GM23338 (cell line): ENCODE data around the gene ACSF3. TPM values are rescaled to one million over a fixed set of nuclear protein-coding genes. Genes with fewer than 3 reads are reported as not detected.

Source experiments
- ATAC-seq: fragments of 200-7000 bp; cut with Tn5 transposase; 3 replicates; pipeline ENCODE4 v1.9.1; 2020
- DNase-seq: peaks from one replicate; pipeline ENCODE4 v3.0.0-alpha.2; 2015; ENCODE audit warnings: low spot score
- H2AFZ ChIP-seq: fragments of 200-600 bp; sonication (generic); 2 replicates; pipeline ENCODE4 v1.8.0; 2016; ENCODE audit warnings: antibody characterized with exemption, mild to moderate bottlenecking, moderate library complexity
- H3F3A ChIP-seq: fragments of 200-600 bp; sonication (generic); replicated peaks from 2 replicates; pipeline ENCODE4 v1.8.0; 2017; ENCODE audit warnings: antibody characterized with exemption, mixed run types, low read depth
- H3K27ac ChIP-seq: fragments of 200-600 bp; sonication (generic); 2 replicates; pipeline ENCODE4 v1.6.1; 2016; ENCODE audit warnings: low read depth
- H3K27me3 ChIP-seq: fragments of 200-600 bp; sonication (generic); 2 replicates; pipeline ENCODE4 v1.8.0; 2016; ENCODE audit warnings: mild to moderate bottlenecking, mixed run types, moderate library complexity; ENCODE audit not compliant: insufficient read depth
- H3K36me3 ChIP-seq: fragments of 200-600 bp; sonication (generic); 2 replicates; pipeline ENCODE4 v1.8.0; 2016; ENCODE audit warnings: mild to moderate bottlenecking; ENCODE audit not compliant: insufficient read depth
- H3K4me1 ChIP-seq: fragments of 200-600 bp; sonication (generic); 2 replicates; pipeline ENCODE4 v1.8.0; 2016; ENCODE audit warnings: mild to moderate bottlenecking, moderate library complexity; ENCODE audit not compliant: insufficient read depth
- H3K4me2 ChIP-seq: fragments of 200-600 bp; sonication (generic); 2 replicates; pipeline ENCODE4 v1.7.1; 2017; ENCODE audit warnings: mixed run types
- H3K4me3 ChIP-seq: fragments of 200-600 bp; sonication (generic); 2 replicates; pipeline ENCODE4 v1.6.1; 2016; ENCODE audit warnings: mixed run types
- H3K79me2 ChIP-seq: fragments of 200-600 bp; sonication (generic); replicated peaks from 2 replicates; pipeline ENCODE4 v1.8.0; 2017; ENCODE audit warnings: mild to moderate bottlenecking; ENCODE audit not compliant: insufficient read depth
- H3K9me2 ChIP-seq: fragments of 200-600 bp; sonication (generic); 2 replicates; pipeline ENCODE4 v1.8.0; 2017; ENCODE audit not compliant: insufficient read depth
- H4K20me1 ChIP-seq: fragments of 200-600 bp; sonication (generic); replicated peaks from 2 replicates; pipeline ENCODE4 v1.8.0; 2017; ENCODE audit warnings: mild to moderate bottlenecking; ENCODE audit not compliant: insufficient read depth
- H3K27ac Mint-ChIP-seq: 2 replicates; pipeline ENCODE4 v1.8.0; 2020; ENCODE audit warnings: inconsistent platforms, mild to moderate bottlenecking, moderate library complexity, mixed read lengths
- H3K27me3 Mint-ChIP-seq: 3 replicates; pipeline ENCODE4 v1.8.0; 2022; ENCODE audit warnings: low read depth, mild to moderate bottlenecking, moderate library complexity, mixed read lengths, inconsistent platforms; ENCODE audit not compliant: insufficient read depth, poor library complexity
- H3K36me3 Mint-ChIP-seq: 3 replicates; pipeline ENCODE4 v1.8.0; 2021; ENCODE audit warnings: low read depth, mild to moderate bottlenecking, inconsistent platforms, moderate library complexity, mixed read lengths
- H3K4me1 Mint-ChIP-seq: 3 replicates; pipeline ENCODE4 v1.8.0; 2020; ENCODE audit warnings: mild to moderate bottlenecking, inconsistent platforms, mixed read lengths
- H3K4me3 Mint-ChIP-seq: 3 replicates; pipeline ENCODE4 v1.8.0; 2021; ENCODE audit warnings: moderate library complexity, mild to moderate bottlenecking, inconsistent platforms, mixed read lengths
- H3K9me3 Mint-ChIP-seq: 3 replicates; pipeline ENCODE4 v1.8.0; 2020; ENCODE audit warnings: moderate library complexity, mild to moderate bottlenecking, inconsistent platforms, mixed read lengths
- CREB1 ChIP-seq: fragments of 250-450 bp; sonication (Bioruptor Pico); IDR thresholded peaks from 2 replicates; pipeline ENCODE4 v1.5.0; 2020; ENCODE audit warnings: low read depth, mild to moderate bottlenecking, moderate library complexity
- EZH2 ChIP-seq: fragments of 200-600 bp; sonication (generic); IDR thresholded peaks from one replicate; pipeline ENCODE4 v1.8.0; 2017; ENCODE audit warnings: antibody characterized with exemption, mild to moderate bottlenecking, low read depth; ENCODE audit not compliant: unreplicated experiment
- EZH2phosphoT487 ChIP-seq: fragments of 200-600 bp; sonication (generic); IDR thresholded peaks from one replicate; pipeline ENCODE4 v1.8.1; 2018; ENCODE audit warnings: antibody characterized with exemption; ENCODE audit not compliant: unreplicated experiment
- POLR2AphosphoS5 ChIP-seq: IDR thresholded peaks from 2 replicates; pipeline ENCODE4 v1.6.1; 2016; ENCODE audit warnings: antibody characterized with exemption, low read depth
- STAT1 ChIP-seq: IDR thresholded peaks from one replicate; pipeline ENCODE4 v1.6.1; 2016; ENCODE audit warnings: antibody characterized with exemption; ENCODE audit not compliant: unreplicated experiment
- ZNF114 ChIP-seq: fragments of 250-450 bp; sonication (Bioruptor Pico); IDR thresholded peaks from 2 replicates; pipeline ENCODE4 v1.5.0; 2020; ENCODE audit warnings: mild to moderate bottlenecking, moderate library complexity
- ZNF331 ChIP-seq: fragments of 250-450 bp; sonication (Bioruptor Pico); IDR thresholded peaks from 2 replicates; pipeline ENCODE4 v1.5.0; 2020; ENCODE audit warnings: low read depth, mild to moderate bottlenecking, moderate library complexity
- polyA plus RNA-seq: library from polyadenylated mRNA; unstranded; fragments of >200 nt; fragmentation: Nextera tagmentation; extraction: Ambion mirVana; gene quantifications from 2 replicates; pipeline ENCODE4 v1.2.1, GENCODE V29; 2016
- total RNA-seq: library from RNA; depleted of rRNA; stranded (reverse); fragments of >200 nt; shearing (Covaris generic); gene quantifications from 2 replicates; pipeline ENCODE4 v1.2.3, GENCODE V29; 2014
- TF ChIP-seq, protein P1 (sequence below): IDR thresholded peaks from one replicate; pipeline ENCODE4 v1.6.1; 2018; ENCODE audit warnings: antibody characterized with exemption; ENCODE audit not compliant: unreplicated experiment
- TF ChIP-seq, protein P2 (sequence below): IDR thresholded peaks from 2 replicates; pipeline ENCODE4 v1.6.1; 2016; ENCODE audit warnings: antibody characterized with exemption
- TF ChIP-seq, protein P3 (sequence below): fragments of 250-450 bp; sonication (Bioruptor Pico); IDR thresholded peaks from 2 replicates; pipeline ENCODE4 v1.5.0; 2020; ENCODE audit warnings: mild to moderate bottlenecking, moderate library complexity

ACSF3 gene
- total and polyA plus RNA-seq, 2 experiments from 2014 or later: 12.8 to 23.1 TPM

DNA sequence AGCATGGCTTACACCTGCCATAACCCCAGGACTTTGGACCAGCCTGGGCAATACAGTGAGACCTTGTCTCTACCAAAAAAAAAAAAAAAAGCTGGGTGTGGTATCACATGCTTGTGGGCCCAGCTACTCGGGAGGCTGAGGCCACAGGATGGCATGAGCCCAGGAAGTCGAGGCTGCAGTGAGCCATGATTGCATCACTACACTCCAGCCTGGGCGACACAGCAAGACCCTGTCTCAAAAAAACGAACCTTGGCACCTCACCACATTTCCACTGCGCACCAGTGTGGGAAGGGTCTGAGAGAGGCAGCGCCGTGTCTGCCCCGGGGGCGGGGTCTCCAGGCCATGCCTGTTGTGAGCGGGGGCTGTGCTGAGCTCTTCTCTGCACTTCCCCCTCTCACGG, 6.3 kb downstream of the ACSF3 start:
- no peak overlapping the region for H3K4me2 ChIP-seq
- H3K27me3 ChIP-seq: no peaks in the 10 kb centered on the region
- peaks cover 3% of the 10 kb centered on the region; the same call in 1 of the 2 replicates for H3K4me1 ChIP-seq
- H4K20me1 ChIP-seq: no peaks in the 10 kb centered on the region; the same call in 1 of the 2 replicates
- Mint-ChIP-seq H3K27me3 (peaks cover 20% of the 10 kb centered on the region), H3K4me1 (peaks cover 33% of the 10 kb centered on the region), H3K36me3 (peaks cover 31% of the 10 kb centered on the region), H3K4me3 (no peak overlapping the region), H3K9me3 (no peaks in the 10 kb centered on the region), H3K27ac (no peak overlapping the region)
- no peaks in the 10 kb centered on the region for H3K9me2 ChIP-seq
- H3K4me3 ChIP-seq: no peak overlapping the region
- no peaks in the 10 kb centered on the region for H3F3A ChIP-seq
- no peak for DNase-seq
- no peak overlapping the region for H3K27ac ChIP-seq
- peaks cover 50% of the 10 kb centered on the region for H3K79me2 ChIP-seq
- H2AFZ ChIP-seq: no peak overlapping the region
- no peaks in the 10 kb centered on the region for H3K36me3 ChIP-seq
- no peak for TF ChIP-seq ZNF114 (CRISPR knock-in tag)
- ATAC-seq: no peak

DNA sequence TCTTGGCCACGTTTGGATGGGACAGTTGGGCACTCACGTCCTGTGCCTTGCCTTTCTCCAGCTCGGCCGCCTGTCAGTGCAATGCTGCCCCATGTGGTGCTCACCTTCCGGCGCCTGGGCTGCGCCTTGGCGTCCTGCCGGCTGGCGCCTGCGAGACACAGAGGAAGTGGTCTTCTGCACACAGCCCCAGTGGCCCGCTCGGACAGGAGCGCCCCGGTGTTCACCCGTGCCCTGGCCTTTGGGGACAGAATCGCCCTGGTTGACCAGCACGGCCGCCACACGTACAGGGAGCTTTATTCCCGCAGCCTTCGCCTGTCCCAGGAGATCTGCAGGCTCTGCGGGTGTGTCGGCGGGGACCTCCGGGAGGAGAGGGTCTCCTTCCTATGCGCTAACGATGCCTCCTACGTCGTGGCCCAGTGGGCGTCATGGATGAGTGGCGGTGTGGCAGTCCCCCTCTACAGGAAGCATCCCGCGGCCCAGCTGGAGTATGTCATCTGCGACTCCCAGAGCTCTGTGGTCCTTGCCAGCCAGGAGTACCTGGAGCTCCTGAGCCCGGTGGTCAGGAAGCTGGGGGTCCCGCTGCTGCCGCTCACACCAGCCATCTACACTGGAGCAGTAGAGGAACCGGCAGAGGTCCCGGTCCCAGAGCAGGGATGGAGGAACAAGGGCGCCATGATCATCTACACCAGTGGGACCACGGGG, 7.1 kb downstream of the ACSF3 start:
- Mint-ChIP-seq H3K4me1 (peaks cover 24% of the 10 kb centered on the region), H3K4me3 (no peak overlapping the region), H3K36me3 (peaks cover 35% of the 10 kb centered on the region), H3K27me3 (peaks cover 15% of the 10 kb centered on the region), H3K27ac (no peak overlapping the region), H3K9me3 (no peaks in the 10 kb centered on the region)
- H3K36me3 ChIP-seq: no peaks in the 10 kb centered on the region
- no peak overlapping the region for H2AFZ ChIP-seq
- no peak overlapping the region for H3K4me2 ChIP-seq
- H3K4me1 ChIP-seq: no peaks in the 10 kb centered on the region
- H3K27ac ChIP-seq: no peak overlapping the region
- no peaks in the 10 kb centered on the region for H3K27me3 ChIP-seq
- no peaks in the 10 kb centered on the region for H3F3A ChIP-seq
- H3K79me2 ChIP-seq: peaks cover 45% of the 10 kb centered on the region
- no peak overlapping the region for H3K4me3 ChIP-seq
- ATAC-seq (no peak), DNase-seq (no peak)
- H3K9me2 ChIP-seq: no peaks in the 10 kb centered on the region
- H4K20me1 ChIP-seq: no peaks in the 10 kb centered on the region; the same call in 1 of the 2 replicates
- TF ChIP-seq, protein P1, sequence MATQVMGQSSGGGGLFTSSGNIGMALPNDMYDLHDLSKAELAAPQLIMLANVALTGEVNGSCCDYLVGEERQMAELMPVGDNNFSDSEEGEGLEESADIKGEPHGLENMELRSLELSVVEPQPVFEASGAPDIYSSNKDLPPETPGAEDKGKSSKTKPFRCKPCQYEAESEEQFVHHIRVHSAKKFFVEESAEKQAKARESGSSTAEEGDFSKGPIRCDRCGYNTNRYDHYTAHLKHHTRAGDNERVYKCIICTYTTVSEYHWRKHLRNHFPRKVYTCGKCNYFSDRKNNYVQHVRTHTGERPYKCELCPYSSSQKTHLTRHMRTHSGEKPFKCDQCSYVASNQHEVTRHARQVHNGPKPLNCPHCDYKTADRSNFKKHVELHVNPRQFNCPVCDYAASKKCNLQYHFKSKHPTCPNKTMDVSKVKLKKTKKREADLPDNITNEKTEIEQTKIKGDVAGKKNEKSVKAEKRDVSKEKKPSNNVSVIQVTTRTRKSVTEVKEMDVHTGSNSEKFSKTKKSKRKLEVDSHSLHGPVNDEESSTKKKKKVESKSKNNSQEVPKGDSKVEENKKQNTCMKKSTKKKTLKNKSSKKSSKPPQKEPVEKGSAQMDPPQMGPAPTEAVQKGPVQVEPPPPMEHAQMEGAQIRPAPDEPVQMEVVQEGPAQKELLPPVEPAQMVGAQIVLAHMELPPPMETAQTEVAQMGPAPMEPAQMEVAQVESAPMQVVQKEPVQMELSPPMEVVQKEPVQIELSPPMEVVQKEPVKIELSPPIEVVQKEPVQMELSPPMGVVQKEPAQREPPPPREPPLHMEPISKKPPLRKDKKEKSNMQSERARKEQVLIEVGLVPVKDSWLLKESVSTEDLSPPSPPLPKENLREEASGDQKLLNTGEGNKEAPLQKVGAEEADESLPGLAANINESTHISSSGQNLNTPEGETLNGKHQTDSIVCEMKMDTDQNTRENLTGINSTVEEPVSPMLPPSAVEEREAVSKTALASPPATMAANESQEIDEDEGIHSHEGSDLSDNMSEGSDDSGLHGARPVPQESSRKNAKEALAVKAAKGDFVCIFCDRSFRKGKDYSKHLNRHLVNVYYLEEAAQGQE: no peak
- TF ChIP-seq EZH2 (no peak), POLR2AphosphoS5 (no peak), ZNF331 (CRISPR knock-in tag) (no peak), EZH2phosphoT487 (no peak), STAT1 (no peak), ZNF114 (CRISPR knock-in tag) (no peak), CREB1 (no peak)
- TF ChIP-seq, protein P2, sequence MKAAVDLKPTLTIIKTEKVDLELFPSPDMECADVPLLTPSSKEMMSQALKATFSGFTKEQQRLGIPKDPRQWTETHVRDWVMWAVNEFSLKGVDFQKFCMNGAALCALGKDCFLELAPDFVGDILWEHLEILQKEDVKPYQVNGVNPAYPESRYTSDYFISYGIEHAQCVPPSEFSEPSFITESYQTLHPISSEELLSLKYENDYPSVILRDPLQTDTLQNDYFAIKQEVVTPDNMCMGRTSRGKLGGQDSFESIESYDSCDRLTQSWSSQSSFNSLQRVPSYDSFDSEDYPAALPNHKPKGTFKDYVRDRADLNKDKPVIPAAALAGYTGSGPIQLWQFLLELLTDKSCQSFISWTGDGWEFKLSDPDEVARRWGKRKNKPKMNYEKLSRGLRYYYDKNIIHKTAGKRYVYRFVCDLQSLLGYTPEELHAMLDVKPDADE: no peak
- TF ChIP-seq, protein P3, sequence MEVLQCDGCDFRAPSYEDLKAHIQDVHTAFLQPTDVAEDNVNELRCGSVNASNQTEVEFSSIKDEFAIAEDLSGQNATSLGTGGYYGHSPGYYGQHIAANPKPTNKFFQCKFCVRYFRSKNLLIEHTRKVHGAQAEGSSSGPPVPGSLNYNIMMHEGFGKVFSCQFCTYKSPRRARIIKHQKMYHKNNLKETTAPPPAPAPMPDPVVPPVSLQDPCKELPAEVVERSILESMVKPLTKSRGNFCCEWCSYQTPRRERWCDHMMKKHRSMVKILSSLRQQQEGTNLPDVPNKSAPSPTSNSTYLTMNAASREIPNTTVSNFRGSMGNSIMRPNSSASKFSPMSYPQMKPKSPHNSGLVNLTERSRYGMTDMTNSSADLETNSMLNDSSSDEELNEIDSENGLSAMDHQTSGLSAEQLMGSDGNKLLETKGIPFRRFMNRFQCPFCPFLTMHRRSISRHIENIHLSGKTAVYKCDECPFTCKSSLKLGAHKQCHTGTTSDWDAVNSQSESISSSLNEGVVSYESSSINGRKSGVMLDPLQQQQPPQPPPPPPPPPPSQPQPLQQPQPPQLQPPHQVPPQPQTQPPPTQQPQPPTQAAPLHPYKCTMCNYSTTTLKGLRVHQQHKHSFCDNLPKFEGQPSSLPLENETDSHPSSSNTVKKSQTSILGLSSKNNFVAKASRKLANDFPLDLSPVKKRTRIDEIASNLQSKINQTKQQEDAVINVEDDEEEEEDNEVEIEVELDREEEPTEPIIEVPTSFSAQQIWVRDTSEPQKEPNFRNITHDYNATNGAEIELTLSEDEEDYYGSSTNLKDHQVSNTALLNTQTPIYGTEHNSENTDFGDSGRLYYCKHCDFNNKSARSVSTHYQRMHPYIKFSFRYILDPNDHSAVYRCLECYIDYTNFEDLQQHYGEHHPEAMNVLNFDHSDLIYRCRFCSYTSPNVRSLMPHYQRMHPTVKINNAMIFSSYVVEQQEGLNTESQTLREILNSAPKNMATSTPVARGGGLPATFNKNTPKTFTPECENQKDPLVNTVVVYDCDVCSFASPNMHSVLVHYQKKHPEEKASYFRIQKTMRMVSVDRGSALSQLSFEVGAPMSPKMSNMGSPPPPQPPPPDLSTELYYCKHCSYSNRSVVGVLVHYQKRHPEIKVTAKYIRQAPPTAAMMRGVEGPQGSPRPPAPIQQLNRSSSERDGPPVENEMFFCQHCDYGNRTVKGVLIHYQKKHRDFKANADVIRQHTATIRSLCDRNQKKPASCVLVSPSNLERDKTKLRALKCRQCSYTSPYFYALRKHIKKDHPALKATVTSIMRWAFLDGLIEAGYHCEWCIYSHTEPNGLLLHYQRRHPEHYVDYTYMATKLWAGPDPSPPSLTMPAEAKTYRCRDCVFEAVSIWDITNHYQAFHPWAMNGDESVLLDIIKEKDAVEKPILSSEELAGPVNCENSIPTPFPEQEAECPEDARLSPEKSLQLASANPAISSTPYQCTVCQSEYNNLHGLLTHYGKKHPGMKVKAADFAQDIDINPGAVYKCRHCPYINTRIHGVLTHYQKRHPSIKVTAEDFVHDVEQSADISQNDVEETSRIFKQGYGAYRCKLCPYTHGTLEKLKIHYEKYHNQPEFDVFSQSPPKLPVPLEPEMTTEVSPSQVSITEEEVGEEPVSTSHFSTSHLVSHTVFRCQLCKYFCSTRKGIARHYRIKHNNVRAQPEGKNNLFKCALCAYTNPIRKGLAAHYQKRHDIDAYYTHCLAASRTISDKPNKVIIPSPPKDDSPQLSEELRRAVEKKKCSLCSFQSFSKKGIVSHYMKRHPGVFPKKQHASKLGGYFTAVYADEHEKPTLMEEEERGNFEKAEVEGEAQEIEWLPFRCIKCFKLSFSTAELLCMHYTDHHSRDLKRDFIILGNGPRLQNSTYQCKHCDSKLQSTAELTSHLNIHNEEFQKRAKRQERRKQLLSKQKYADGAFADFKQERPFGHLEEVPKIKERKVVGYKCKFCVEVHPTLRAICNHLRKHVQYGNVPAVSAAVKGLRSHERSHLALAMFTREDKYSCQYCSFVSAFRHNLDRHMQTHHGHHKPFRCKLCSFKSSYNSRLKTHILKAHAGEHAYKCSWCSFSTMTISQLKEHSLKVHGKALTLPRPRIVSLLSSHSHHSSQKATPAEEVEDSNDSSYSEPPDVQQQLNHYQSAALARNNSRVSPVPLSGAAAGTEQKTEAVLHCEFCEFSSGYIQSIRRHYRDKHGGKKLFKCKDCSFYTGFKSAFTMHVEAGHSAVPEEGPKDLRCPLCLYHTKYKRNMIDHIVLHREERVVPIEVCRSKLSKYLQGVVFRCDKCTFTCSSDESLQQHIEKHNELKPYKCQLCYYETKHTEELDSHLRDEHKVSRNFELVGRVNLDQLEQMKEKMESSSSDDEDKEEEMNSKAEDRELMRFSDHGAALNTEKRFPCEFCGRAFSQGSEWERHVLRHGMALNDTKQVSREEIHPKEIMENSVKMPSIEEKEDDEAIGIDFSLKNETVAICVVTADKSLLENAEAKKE: no peak
